Activated T-helper 9 cell treated with anti-CD3 and anti-CD28 coated beads, Interleukin-2, amount 50 U/mL, for 16 hours (primary cell): Measurements from ENCODE around the gene SHPK.

Source experiments
- DNase-seq: peaks from one replicate; pipeline ENCODE4 v3.0.0-alpha.2; 2020; ENCODE audit warnings: low read depth

The SHPK gene

GRCh38 chr17:3636154-3636907, at the start of gene SHPK, which contains the start of gene CTNS:
Gene SHPK (minus strand): TSS chr17:3636250. CDS start chr17:3636219, 31 bp downstream.
Gene CTNS (plus strand): TSS chr17:3636760. CDS start chr17:3640207, 3,447 bp downstream.
- peak; percentile 92 for DNase-seq

- DNase-seq = no peak
Measured at GRCh38 chr17:3685174-3685573, 49.1 kb upstream of the SHPK start.

GRCh38 chr17:3683054-3683511, 47.0 kb upstream of the SHPK start:
- DNase-seq = peak; percentile 41

DNA sequence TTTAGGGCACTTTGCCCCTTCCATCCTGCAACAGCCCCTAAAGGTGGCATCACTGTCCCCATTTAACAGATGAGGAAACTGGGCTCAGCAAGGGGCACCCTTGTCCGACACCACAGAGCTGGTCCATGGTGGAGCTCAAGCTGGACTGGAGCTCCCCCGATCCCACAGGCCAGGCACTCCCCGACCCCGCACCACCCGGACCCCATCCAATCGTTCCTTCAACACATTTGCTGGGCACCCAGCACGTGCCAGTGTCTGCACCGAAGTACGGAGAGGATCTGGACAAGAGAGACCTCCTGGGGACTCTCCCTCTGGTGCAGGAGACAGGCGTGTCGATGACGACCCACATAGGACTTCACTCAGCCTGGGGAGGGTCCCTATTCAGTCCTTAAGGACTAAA, 46.0 kb upstream of the SHPK start:
- DNase-seq = no peak

DNA sequence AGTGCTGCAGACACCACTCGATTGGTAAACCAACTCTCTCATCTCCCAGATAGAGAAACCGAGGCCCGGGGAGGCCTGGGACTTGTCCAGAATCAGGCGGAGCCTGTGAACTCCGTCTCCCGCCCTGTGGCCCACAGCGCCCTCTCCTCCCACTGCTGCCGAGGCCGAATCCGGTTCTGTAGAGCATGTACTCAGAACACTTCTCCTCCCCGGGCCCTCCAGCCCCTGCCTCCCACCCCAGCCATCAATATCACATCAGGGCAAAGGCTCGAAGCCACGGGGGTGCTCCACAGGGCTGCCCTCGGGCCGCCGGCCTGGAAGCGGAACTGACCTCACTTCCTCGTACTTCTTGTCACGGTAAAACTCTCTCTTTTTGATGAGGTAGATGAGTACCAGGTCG, 45.5 kb upstream of the SHPK start:
- no peak for DNase-seq

- no peak for DNase-seq
Measured at GRCh38 chr17:3681057-3681456, 45.0 kb upstream of the SHPK start.

GRCh38 chr17:3679531-3680126, 43.6 kb upstream of the SHPK start:
- no peak for DNase-seq

DNA sequence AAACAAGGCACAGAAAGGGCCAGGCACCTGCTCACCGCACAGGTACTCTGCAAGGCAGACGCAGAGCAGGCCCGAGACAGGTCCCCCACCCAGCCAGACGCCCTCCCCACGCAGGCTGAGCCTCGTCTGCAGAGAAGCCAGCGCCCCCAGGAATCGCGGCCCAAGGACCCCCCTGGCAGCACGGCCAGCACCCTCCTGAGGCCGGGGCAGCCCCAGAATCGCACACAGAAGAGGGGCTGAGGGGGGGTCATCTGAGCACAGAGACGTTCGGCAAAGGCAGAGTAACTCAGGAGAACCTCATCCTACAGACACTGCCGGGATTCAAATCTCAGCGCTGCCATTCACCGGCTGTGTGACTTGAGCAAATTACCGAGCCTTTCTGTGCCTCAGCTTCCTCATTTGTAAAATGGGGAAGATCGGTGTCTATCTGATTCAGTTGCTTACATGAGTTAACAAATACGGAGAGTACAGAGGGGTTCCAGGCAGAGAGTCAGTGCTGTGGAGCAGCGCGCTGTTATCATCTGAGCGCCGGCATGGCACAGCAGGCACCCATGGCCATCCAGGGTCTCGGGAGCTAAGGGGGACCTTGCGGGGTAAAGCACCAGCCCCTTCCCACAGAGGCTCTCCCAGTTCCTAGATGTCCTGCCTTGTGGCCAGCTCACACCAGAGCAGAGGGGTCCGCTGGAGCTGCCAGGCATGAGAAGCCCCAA, 42.9 kb upstream of the SHPK start:
- no peak for DNase-seq

DNA sequence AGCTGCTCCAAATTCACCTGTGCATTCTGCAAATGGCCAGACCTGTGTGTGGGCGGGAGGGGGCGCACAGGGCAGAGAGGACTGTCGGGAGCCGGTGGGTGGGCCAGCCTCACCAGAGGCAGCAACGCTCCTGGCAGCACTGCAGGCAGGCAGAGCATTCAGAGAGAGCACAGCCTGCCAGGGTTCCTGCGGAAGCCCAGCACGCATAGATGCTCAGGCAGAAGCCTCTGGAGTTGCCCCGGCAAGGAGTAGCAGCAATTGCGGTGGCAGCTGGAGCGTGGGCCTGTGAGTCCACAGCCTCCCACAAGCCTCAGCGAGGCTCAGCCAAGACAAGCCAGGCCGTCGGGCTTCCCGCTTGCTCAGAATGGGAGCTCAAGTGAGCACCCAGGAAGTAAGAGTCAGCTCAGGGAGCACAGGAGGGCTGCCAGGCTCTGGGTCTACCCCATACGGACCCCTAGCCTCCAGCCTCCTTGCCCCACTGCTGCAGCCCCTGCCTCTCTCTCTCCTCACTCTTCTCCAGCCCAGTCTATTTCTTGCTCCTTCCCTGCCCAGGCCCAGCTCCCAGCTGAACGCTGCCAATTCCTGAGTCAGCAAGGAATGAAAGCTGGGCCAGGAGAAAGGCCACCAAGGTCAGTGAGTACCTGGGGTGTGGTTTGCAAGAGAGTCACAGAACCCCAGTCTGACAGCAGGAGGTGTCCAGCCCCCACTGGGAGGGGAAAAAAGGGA, 42.2 kb upstream of the SHPK start:
- DNase-seq = no peak

DNA sequence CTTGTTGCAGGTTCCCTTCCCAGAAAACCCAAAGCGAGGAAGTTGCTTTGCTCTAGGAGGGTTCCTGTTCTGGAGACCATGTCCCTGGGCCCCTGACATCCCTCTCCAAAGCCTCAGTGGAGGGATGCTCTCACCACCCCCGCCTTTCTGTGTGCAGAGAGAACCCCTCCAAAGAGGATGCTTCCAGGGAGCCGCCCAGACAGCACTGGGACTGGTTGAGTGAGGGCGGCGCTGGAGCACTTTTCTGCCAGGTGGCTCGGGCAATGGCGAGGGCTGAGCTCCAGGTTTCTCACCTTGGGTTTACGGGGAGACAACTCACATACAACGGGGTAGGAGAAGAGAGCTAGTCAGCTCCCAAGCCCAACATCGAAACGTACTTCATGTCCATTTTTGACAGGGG, 39.8 kb upstream of the SHPK start:
- no peak for DNase-seq

DNA sequence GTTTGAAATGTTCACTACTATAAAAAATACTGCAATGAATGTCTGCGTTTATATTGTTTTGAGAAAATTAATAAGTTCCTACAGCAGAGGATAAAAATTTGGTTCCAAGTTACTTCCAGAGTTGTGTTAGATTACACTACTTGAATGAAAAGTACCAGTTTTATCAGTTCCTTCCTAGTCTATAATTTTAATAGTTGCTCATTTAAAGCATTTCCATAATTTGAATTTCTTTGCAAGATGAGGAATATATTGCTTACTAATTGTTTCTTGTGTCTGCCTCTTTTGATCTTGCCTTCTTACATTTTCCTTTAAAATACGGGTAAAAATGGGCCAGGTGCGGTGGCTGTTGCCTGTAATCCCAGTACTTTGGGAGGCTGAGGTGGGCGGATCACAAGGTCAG, 36.5 kb upstream of the SHPK start:
- DNase-seq = no peak

GRCh38 chr17:3669548-3669947, 33.5 kb upstream of the SHPK start:
- DNase-seq = no peak

- no peak for DNase-seq
Measured at GRCh38 chr17:3669085-3669347, 33.0 kb upstream of the SHPK start.

DNA sequence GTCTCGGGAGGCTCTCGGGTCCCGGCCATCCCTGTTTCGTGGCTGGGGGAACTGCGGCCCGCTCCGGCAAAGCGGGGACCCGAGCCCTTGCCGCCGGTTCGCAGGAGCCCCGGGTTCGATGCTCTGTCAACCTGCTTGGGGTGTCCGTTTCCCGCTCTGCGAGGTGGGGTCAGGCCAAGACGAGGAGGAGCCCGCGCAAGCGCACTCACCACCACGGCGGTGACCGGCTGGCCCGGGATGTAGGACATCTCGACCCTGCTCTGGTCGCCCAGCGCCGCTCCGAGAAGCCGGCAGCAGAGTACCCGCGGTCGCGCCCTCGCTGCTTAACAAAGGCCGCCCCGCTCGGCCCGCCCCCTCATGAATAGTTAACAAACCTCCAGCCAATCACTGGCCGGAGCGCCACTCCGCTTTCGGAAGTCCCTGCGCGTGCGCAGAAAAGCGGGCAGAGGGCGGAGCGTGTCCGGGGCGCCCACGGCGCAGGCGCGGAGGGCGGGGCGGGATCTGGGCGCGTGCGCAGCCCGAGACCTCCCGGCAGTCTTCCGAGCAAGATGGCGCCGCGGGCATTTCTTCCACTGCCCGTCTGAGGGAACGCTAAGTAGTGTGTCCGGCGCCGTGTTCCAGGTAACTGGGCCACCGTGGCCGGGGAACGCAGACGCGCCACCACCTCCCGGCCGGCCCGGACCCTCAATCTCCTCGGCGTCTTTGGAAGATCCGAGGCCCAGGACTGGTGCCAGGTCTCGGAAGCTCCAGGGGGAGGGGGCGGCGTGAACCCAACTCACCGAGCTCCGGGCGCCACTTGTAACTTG, 32.4 kb upstream of the SHPK start, which contains the start of the genes EMC6 and TAX1BP3:
Gene EMC6, plus strand, starts transcription at position 534 of the 806 bp plus-strand sequence. CDS start 335 bp downstream, outside the sequence.
Gene TAX1BP3, minus strand, starts transcription at position 300 of the 806 bp plus-strand sequence. Its CDS starts 52 bp downstream, at position 248.
- DNase-seq = peak; percentile 99

DNA sequence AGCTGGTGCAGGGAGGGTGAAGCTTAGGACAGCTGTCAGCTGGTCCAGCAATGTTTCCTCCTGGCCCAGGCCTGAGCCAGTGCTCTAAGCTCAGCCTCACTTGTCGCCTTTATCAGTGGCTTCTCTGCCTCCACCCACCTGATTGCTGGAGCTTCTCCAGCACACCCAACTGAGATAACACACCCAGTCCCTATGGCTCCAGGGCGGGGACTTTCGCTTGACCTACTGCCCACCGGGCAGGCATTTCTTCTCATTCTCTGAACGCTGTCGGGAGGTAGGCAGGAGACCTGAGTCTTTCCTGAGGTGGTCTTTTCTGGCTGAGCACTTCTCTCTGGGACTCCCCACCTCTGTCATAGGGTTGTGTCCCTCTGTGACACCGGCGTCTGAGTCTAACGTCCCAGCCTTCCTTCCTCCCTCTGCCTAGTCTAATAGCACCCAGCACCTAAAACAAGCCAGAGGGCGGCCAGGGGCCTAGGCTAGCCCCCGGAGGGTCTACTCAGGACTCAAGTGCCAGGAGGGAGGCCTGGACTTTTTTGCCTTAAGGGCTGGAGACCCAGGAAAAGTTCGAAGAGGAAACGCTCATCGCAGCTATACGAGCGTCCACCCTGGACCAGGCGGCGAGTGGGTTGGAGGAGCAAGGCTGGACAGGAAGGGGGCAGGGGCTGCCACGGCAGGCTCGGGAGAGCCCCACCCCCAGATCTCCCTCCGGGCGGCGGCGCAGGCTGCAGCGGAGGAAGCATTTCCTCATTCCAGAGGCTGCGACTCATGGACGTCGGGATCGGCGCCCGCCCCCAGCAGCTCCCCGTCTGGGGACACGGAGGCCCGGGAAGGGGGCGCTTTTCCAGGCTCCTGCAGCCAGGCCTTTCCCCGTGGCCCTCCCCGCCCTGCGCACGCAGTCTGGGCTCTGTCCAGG, 31.6 kb upstream of the SHPK start:
- no peak for DNase-seq

- DNase-seq = no peak
Measured at GRCh38 chr17:3666516-3666915, 30.5 kb upstream of the SHPK start.

DNA sequence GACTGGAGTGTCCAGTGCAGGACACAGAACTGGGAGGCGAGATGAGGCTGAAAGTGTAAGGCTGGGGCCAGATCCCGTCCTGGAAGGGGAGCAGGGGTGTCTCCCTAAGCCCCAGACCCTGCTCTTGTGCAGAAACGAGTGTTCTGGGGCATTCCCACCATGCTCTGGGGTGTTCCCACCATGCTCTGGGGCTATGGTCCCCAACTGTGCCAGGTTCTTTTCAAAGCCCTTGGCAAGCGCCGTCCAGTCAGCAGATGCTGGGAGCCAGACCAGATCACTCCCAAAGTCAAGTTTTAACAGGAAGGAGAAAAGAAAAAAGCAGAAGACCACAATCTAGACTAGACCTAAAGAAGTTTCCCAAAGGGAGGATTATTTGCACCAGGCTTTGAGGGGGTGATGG, 29.8 kb upstream of the SHPK start:
- DNase-seq = no peak

DNA sequence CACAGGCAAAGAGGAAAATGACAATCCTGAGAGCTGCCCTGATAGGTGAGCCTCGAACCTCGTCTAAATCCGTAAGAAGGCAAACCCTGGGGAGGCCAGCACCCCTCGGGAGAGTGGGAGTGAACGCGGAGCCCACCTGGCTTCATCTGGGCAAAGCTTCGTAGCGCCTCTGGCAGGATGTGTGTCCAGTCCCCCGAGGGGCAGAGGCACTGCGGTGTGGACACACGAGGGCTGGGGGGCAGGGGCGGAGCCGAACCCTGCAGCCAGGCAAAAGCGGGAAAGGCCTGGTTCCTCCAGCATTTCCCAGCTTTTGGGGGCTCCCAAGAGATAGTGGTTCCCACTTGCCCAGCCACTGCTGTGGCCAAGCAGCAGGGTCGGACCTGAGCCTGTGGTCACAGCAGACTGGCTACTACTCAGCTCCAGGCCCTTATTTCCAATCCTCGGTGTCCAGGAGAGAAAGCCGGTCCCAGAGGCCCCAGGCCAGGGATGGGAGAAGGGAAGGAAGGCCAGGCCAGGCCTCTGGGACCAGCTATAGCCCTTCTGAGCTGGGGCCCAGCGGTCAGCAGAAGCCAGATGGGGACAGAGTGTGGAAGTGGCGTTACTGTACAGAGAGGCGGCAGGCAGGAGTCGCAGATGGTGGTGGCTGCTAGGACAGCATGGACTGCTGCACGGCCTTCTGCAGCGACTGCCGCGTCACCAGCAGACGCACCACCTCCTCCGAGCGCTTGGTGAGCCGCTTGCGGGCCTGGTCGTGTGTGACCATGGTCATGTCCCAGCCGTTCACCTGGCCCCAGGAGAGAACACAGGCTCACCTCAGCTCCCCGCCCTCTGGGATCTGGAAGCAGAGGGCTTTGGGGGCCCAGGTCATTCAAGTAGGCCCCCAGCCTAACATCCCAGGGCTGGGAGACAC, 27.3 kb upstream of the SHPK start:
- no peak for DNase-seq

GRCh38 chr17:3660311-3660891, 24.4 kb upstream of the SHPK start:
- DNase-seq = no peak
